ENCODE data around the gene MAP3K12.
"Not testable (repeated sequence)": the region's sequence is repeated elsewhere in the genome, so short reads cannot be mapped to it uniquely, and the experiment has no call there.

MAP3K12 gene

GRCh38 chr12:53492188-53492587 is 7.1 kb downstream of the MAP3K12 start:
- DNase-seq: no peak

DNA sequence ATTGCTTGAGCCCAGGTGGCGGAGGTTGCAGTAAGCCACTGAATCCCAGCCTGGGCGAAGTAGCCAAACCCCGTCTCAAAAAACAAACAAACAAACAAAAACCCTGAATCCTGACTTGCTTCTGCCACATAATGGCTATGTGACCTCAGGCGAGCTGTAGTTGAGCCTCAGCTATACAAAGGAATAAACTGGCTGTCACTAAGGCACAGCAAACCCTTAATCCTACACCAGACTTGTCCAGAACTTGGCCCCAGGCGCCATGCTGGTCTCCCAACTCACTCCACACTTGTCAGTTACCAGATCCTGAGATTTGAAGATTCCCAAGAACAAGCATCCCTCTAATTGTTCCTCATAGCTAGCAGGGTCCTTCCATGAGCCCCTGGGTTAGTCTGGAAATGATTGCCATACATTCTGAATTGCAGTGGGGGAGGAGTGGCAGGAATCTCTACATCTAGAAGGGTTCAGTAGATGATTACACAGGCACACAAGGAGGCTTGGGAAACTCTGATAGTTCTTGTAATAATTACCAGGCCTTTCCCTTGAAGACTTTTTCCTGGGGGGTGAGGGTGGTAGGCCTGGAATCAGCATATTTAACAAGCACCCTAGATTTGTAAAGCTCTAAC is 9.9 kb downstream of the MAP3K12 start:
- no peak for DNase-seq

GRCh38 chr12:53486736-53487487 is 12.3 kb downstream of the MAP3K12 start:
- DNase-seq: no peak

GRCh38 chr12:53485955-53486735 is 13.1 kb downstream of the MAP3K12 start:
- DNase-seq: no peak

DNA sequence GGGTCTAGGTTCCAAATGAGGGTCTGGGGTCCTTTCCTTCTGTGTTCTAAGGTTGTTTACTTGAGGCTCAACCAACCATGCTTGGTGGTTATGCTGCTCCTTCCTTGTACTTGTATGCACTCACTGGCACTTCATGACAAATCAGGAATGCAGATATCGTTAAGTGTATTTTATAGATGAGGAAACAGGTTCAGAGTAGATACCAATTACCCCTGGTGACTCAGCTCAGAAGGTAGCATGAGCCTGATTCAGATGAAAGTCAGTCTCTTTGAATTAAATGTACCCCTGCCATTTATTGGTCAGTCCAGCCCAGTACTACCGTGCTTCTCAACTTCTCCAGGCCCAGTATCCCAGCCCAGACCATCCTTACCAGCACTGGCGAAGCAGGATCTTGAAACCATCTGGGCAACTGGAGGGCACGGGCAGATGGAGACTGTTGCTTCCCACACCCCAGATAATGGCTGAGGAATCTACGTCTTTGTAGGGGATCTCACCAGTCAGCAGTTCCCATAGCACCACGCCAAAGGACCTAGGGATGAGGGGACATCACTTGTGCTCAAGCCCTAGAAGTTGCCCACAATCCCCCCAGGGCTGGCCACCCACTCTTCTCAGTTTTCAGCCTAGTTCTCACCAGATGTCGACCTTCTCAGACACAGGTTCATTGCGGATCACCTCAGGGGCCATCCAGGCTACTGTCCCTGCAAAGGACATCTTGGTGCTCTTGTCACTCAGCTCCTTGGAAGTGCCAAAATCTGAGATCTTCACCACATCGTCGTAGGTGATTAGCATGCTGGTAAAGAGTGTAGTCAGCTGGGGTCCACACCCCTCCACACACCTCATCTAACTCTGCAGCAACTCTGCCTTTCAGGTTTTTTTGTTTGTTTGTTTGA is 14.3 kb downstream of the MAP3K12 start:
- DNase-seq: no peak

DNA sequence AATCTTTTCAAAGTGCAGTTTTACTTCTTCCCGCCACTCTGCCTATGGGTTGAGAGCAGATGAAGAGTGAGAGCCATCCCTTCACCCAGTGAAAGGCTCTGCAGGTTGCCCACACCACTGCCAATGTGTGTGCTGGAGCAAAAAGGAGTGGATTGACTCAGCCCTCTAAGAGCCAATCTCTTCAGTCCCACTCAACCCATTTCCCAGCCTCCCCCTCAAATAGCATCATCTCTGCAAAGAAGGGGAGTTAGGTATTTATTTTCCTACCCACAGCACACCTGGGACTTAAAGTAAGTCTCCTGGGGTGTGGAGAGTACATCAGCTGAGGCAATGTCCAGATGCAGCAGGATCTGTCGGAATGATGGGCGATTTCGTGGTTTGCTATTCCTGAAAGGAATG is 15.3 kb downstream of the MAP3K12 start:
- no peak for DNase-seq

DNA sequence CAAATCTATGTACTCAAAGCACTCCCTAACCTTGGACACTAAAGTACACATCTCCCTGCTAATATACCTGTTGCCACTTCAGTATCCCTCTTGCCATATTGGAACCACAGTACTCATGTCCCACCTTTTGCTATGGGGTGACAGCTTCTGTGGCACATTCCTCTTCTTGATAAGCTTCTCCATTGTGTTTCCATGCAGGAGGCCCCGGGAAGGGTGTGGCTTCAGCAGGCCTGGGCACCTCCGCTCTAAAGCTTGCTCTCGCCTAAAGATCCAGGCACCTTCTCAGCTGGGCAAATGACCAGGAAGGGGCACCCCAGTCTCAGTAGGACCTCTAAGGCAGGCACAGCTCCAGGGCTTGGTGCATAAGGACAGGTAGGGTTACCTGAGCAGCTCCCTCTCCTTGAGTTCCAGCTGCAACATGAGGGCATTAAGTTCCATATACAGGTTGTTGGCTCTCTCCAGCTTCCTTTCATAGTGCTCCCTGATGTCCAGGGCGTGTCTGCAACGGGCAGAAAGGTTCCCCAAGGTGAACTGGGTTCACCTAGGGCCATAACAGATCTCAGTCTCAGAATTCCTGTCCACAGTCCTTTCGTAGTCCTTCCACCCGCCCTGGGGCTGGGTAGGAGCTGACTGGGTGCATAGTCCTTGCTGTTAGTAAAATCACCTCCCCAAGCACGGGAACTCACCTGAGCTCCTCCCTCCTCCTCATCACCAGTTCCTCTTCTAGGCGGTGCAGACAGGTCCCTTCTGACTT is 15.9 kb downstream of the MAP3K12 start:
- peak; percentile 66 to 69 for DNase-seq

DNA sequence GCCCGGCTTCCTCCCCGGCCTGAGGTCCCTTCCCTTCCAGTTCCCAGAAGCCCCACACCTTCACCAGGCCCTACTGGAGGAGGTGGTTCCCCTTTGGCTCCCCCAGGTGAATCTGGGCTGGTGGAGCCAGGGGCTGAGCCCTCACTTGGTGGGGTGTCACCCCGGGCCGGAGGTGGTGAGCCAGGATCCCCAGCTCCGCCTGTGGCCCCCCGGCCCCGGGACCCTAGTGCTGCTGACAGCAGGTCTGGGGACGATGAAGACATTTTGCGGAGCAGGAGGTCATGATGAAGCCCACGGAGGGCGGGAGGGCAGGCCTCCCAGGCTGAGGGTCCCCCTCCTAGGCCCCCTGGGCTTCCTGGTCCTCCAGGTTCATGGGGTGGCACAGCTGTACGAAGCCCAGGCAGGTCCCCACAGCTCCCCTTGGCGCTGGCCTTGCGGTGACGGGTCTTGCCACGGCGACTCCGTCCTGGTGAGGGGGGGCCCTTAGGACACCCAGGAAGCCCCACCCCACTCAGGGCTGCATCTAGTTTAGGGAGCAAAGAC is 16.6 kb downstream of the MAP3K12 start:
- DNase-seq: peak; percentile 63 to 65

DNA sequence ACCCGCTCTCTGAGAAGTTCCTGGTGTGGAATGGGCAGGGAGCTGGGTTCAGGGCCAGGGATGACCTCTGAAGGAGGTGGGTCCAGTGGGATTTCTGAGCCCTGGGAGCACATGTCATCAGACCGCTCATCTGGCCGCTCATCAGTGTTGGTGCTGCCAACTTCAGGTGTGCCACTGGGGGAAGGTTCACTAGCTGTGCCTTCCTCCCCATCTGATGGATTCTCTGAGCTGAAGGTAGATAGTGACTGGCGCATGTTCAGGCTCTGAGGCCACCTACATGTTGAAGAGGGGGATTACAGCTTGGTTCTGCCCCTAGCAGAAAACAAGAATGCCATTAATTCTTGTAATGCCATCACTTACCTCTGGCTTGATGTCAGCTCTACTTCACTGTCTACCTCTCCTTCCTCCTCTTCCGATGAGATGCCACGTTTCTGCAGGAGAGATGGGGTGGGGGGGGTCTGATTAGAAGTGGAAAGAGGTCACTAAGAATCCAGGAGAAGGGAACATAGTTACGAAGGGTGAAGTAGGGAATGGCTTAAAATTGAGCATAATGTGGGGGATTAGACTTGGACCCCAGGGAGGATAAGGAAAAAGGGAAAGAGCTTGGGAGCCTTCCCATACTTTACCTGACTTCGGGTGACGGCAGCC is 17.2 kb downstream of the MAP3K12 start:
- peak; percentile 57 for DNase-seq

GRCh38 chr12:53481458-53481857 is 17.8 kb downstream of the MAP3K12 start:
- not testable (repeated sequence) for DNase-seq

DNA sequence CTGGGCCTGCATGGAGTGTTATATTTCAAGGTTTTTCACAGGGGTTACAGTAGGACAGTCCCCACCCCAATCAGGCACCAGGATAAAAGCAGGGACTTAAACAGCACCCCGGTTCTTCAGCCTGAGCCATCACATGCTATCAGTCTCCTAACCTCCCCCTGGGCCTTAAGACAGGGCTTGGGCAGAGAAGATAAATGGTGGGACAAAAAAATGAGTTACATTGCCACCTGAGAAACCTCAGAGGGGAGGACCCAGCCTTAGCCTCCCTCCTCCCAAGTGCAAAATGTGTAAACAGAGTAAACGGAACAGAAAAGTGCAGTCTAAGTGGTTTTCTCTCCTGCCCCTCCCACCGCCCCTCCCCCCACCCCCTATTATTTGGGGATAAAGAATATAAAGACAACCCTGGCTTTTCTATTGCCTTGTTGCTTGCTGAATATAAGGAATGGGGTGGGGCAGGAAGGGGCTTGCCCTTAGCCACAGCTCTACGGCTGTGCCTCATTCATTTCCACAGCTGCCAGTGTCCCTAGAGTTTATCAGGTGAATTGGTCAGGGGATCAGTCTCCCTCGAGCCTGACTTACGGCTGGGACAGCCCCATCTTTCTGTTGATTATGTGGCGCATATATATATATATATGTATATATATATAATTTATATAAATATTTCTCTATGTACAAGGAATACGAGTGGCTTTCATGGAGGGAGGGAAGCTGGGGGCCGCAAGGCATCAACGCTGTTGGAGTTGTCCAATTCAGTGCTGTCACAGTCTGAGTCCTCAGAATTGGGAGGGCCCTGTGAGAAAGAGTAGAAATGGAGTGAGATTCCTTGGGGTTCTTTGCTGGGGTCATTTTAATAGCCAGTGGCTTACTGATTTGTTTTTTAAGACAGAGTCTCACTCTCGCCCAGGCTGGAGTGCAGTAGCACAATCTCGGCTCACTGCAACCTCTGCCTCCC is 18.5 kb downstream of the MAP3K12 start:
- no peak for DNase-seq

DNA sequence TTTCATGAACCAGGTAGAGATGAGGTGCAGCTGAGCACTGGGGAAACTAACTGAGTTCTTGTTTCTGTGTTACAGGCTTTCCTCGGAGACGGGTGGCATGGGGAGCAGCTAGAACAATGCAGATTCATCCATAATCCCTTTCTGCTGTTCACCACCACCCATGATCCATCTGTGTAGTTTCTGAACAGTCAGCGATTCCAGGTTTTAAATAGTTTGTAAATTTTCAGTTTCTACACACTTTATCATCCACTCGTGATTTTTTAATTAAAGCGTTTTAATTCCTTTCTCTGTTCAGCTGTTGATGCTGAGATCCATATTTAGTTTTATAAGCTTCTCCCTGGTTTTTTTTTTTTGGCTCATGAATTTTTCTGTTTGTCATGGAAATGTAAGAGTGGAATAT is 19.9 kb downstream of the MAP3K12 start:
- no peak for DNase-seq

DNA sequence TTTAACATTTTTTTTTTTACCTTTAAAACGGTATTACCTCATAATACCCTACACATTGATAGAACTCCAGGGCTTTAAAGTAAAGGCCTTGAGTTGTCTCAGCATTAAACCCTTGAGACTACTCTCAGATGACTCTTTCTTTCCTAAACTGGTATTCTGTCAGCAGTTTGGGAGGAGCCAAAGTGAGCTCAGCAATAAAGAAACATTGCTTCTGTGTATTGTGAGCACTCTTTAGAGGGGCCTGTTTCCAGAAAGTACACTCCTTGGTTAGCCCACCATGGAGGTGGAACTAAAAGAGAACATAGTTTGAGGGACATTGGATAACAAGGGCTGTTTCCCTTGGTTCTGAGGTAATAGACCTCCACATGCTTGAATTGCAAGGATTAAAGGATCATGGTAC is 20.4 kb downstream of the MAP3K12 start:
- no peak for DNase-seq

DNA sequence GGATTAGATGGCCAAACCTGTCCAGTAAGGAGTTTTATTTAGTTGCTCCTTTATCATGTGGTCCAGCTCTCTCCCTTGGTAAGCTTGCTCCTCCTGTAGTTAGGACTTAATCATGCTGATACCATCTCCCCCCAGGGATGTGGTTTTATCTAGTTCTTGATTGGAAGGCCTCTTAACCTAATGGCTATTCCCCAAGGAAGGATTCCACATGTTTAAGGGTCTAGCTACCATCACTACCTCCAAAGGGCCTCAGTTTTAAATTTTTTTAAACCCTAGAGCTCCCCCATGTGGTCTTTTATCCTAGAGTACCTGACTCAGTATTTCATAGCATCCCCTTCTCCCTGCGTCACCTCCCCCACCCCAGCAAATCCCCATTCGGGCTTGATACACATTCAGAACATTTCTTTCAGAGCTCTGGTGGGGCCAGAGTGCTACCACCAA is 22.5 kb downstream of the MAP3K12 start:
- peak in 1 of 2 experiments; percentile 24 for DNase-seq

GRCh38 chr12:53474819-53475218 is 24.4 kb downstream of the MAP3K12 start:
- DNase-seq: no peak

DNA sequence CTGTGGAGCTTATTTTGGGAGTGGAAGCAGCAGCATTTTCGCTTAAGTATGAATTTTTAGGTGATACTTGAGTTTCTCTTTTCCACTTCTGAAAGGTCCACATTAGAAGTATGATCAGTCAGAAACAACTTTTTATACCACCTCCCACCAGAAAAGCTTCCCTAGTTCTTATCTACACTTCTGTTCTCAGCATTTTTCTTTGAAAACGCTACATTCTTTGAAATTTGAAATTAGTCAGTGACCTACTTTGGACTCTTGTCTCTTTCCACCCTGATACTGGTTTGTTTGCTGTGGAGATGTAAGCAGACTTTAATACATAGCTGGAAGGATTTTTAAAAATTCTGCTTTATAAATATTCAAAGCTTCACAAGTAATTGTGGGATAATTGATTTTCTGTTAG is 25.2 kb downstream of the MAP3K12 start:
- no peak for DNase-seq

DNA sequence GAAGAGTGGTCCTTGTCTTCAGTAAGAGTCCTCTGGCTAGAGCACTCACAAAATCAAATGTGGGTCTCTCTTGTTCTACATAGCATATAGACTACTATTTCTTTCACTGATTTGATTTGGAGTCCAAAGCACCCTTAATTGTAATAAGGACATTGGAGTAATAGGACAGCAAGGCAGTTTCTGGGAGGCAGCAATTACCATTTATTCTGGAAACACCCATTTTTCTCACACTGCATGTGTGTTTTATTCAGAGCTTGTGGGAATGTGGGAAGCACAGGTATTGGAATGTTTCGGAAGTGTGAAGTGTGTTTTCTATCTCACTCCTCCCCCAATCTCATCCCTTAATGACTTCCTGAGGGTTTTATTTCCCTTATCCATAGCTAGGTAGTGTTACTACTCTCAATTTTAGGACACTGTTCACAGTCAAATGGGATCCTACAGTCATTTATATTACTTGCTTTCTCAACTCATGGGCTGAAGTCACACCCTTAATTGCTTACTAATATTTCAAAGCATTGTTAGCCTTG is 27.1 kb downstream of the MAP3K12 start:
- no peak for DNase-seq

GRCh38 chr12:53468282-53468681 is 31.0 kb downstream of the MAP3K12 start:
- peak in 1 of 2 experiments; percentile 17 for DNase-seq

- no peak for DNase-seq
Measured at GRCh38 chr12:53467880-53468279, 31.4 kb downstream of the MAP3K12 start.

- DNase-seq: no peak
Measured at GRCh38 chr12:53467082-53467481, 32.2 kb downstream of the MAP3K12 start.

Measured in activated T-cell treated with anti-CD3 and anti-CD28 coated beads, Interleukin-2, amount 50 U/mL, for 48 hours (primary cell).